DND-41 (cell line): ENCODE data around the gene TMEM217.

Experiments
- CTCF ChIP-seq: IDR thresholded peaks from 2 replicates; pipeline ENCODE4 v1.5.1; 2012; ENCODE audit warnings: borderline replicate concordance, low read length, moderate library complexity, mild to moderate bottlenecking; ENCODE audit not compliant: poor library complexity, severe bottlenecking; ENCODE audit errors: extremely low read depth
- EZH2 ChIP-seq: IDR thresholded peaks from 3 replicates; pipeline ENCODE4 v1.6.1; 2012; ENCODE audit warnings: borderline replicate concordance, low read depth, mild to moderate bottlenecking, moderate library complexity, low read length, inconsistent platforms; ENCODE audit not compliant: severe bottlenecking

DNA sequence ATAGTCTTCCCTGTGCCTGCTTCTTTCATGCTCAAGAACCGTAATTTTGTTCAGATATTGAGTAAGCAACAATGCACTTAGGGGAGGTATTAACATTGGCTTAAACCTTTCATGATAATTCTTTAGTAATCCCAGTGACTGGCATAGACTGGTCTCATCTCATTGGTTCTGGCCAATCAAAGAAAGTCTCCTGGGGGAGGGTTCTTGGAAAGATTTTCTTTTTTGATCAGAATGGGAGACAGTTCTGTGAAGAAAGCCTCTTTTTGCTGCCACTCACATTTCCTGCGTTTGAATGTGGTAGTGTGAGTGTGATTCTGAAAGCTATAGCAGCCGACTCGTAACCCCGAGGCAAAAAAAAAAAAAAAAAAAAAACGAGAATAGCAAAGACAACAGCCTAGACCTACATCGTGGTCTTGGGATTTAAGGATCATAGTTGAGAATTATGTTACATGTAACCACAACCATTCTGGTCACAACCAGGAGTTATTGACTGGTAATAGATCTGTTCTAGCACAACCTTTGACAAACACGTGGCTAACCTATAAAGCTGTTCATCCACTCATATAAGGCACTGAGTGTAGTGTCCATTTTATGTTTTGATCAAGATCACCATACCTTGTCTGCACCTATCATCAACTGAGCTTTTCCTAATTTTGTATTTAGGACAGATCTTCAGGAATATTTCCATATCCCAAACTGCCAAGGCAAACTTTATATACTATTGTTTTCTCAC is 15.1 kb upstream of the TMEM217 start:
- TF ChIP-seq CTCF, result no peak
- TF ChIP-seq EZH2, result no peak
